GM12875 (cell line): Measurements from ENCODE around the gene APPL2.

ENCODE experiments used
- H3K4me3 ChIP-seq: one replicate; pipeline ENCODE4 v1.5.1; 2011; ENCODE audit warnings: low read depth, low read length, control low read depth
- TF ChIP-seq, protein P1 (sequence below): IDR thresholded peaks from 2 replicates; pipeline ENCODE4 v1.5.1; 2011; ENCODE audit warnings: low read depth, mild to moderate bottlenecking, control low read depth, inconsistent platforms, low read length, moderate library complexity, borderline replicate concordance; ENCODE audit not compliant: insufficient read depth

The APPL2 gene

DNA sequence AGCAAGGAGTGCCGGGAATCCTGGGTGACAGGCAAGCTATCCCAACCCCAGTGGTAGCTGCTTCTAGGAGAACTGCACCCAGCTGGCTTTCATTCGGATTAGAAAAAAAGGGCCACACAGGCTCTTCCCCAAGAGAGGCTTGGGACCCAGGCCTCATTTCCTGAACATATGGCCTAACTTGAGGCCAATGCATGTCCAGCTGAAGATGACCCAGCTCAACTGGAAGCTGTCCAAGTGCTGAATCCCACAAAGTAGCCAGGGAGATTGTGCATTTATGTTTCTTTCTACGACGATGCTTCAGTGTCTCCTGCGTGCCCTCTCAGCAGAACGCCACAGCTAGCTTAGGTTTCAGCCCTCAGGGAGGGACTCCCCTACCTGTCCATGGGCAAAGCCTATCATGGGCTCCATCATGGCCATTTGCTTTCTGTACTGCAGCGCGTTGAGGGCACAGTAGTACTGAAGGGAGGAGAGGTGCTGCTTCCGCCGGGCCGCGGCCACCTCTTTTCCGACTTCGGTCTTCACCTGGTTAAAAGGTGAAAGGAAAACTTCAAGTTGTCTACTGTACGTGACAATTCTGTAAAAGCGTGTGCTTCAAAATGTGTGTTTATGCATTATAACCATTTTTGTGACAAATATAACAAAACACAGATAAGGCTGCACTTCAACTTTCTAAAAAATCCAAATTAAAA is 29.1 kb downstream of the APPL2 start:
- H3K4me3 ChIP-seq, result no peak overlapping the region
- TF ChIP-seq, protein P1, sequence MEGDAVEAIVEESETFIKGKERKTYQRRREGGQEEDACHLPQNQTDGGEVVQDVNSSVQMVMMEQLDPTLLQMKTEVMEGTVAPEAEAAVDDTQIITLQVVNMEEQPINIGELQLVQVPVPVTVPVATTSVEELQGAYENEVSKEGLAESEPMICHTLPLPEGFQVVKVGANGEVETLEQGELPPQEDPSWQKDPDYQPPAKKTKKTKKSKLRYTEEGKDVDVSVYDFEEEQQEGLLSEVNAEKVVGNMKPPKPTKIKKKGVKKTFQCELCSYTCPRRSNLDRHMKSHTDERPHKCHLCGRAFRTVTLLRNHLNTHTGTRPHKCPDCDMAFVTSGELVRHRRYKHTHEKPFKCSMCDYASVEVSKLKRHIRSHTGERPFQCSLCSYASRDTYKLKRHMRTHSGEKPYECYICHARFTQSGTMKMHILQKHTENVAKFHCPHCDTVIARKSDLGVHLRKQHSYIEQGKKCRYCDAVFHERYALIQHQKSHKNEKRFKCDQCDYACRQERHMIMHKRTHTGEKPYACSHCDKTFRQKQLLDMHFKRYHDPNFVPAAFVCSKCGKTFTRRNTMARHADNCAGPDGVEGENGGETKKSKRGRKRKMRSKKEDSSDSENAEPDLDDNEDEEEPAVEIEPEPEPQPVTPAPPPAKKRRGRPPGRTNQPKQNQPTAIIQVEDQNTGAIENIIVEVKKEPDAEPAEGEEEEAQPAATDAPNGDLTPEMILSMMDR, result no peak

DNA sequence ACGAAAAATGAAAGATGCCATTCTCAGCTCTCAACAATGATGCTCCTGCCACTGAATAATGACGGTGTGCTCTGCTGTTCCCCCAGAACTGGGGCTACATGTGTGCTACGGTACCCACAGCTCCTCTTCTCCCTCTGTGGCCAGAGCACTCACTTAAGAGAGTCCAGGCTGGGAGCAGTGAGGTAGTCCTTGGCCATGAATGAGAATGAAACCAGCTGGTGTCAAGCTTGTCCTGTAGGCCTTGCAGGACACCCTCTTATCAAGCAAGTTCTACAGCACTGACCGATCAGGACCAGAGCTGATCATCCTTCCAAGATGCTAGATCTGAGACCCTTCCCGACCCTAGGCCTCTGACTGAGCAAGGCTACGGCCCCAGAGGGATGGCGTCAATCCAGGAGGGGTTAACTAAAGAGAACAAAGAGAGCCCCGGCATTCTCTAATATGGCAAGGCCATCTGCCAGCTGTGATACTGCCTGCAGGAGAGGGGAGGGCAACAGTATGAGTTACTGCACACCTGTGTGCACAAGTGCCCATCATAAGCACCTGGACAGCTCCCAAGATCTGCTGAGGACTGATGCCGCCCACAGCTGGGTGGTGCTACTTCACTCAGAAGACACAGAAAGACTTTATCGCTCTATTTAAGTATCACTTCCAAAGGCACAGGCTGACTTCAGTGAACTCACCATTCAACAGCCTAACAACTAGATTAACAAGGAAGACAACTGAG is 30.5 kb downstream of the APPL2 start:
- TF ChIP-seq, protein P1, result no peak
- H3K4me3 ChIP-seq, result no peak overlapping the region

DNA sequence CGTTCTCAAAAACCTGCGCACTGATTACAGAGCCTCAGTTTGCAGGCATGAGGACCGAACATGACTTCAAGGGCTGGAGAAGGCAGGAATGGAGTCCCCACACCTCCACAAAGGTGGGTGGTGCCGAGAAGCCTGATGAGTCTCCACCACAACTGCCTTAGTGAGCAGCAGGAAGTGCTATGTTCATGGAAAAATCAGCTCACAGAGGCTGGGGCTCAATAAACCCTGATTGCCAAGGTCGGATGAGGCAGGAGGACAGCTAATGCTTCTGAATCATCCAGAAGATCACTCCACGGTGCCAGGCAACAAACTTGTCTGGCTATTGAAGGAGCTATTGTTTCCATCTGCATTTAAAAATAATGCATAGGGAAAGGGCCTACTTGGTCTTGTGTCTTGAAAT is 31.1 kb downstream of the APPL2 start:
- no peak overlapping the region for H3K4me3 ChIP-seq
- TF ChIP-seq, protein P1, result no peak

DNA sequence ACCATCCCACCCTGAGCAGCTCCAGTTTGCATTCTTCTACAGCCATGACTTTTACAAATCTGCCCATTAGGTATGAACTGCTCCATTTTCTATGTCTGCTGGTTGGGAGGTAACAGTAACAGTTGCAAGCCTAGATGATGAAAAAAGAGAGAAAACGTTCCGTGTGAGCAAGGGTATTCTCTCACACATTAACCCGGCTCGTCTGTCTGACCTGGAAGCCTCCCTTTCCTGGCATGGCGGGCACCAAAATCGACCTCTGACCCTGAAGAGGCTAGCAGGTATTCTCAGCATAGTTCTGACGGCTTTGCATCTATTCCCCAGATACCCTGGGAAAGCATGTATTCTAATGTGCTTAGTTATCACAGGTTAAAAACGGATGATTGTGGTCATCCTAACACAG is 31.8 kb downstream of the APPL2 start:
- TF ChIP-seq, protein P1, result no peak
- H3K4me3 ChIP-seq, result no peak overlapping the region

DNA sequence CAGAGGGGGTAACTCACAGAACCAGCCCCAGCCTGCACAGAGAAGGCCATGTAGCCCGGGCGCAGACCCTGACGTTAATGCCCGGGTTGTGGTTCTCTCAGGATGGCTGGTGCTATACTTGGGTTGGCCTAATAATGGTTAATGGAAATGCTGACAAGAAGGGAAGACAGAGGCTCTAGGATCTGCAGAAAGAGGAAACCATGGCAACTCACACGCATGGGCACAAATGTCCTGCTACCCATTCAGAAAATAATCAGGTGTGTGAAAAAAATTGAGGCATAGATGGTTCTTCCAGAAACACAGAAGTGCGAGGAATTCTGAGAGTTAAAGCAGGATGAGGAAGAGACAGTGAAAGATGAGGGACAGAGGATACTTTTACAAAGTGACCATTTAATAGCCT is 33.8 kb downstream of the APPL2 start:
- no peak overlapping the region for H3K4me3 ChIP-seq
- TF ChIP-seq, protein P1, result no peak

DNA sequence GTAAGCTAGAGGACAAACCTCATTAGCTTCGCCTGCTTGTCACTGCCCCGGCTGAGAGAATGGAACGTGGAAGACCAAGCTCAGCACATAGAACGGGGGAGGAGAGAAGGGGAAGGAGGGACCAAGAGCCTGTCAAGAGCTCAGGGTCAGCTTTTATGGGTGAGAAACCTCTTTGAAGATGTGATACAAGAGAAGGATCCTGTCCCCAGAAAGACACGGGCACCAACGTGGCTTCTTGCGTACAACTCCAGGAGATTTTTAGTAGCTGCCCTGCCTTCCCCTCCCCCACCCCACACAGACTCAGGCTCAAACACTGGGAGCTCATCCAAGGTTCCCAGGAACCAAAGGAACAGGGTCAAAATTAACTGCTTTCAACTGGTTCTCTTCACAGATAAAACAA is 34.7 kb downstream of the APPL2 start:
- H3K4me3 ChIP-seq, result no peak overlapping the region
- TF ChIP-seq, protein P1, result no peak

DNA sequence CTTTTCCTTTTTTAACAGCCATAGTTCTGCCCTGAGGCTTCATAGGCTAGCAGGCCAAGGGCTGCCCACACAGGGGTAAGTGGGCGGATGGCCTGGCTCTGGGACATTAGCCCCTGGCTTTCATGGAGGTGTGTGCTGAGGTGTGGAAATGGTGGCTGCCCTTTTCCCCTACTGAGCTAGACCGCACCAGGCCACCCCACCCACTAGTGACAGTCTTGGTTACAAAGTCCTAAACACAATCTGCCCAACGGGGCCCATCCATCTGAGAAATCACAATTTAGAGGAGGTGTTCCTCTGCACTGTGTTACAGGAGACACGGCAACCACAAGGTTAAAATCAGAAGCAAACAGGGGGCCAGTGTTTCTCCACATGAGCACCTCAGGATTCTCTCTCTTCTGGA is 35.6 kb downstream of the APPL2 start:
- H3K4me3 ChIP-seq, result no peak overlapping the region
- TF ChIP-seq, protein P1, result no peak
